ENCODE results near the gene DLG5. TPM values are rescaled to one million over a fixed set of nuclear protein-coding genes. Genes with fewer than 3 reads are reported as not detected.
A peak's percentile ranks its signal among the peaks of the same experiment; 100 is the strongest.

The DLG5 gene
- polyA plus RNA-seq, 1 of the 3 experiments (the other 2 are of a cell fraction), result 31.3 TPM

DNA sequence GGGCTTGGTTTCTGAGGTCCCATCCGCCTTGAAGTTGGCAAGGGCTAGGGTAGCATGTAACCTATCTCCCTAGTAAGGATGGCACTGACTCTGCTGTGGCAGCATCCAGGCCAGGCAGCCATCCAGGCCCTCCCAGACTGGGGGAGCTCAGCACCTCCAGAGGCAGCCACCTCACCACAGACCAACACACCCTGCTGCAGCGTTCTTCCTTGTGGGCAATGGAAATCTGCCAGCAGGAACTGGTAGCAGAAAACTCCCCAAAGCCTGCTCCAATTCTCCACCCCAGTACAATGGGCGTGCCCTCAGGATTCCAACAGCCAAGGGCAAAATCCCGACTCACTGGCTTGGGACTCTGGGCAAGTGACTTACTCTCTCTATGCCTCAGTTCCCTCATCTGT lies 27.5 kb downstream of the DLG5 start:
- no peak for TF ChIP-seq FOXM1 (IDR thresholded peaks at IDR 0.05; ENCODE audit: low read depth)
- peak; percentile 55; the same call in 1 of the 2 replicates for TF ChIP-seq NFIC (IDR thresholded peaks at IDR 0.05; ENCODE audit: borderline replicate concordance)
- 0 out of 2 replicates have a peak, but pooled peaks have one; percentile 22 for TF ChIP-seq POLR2AphosphoS5 (IDR thresholded peaks at IDR 0.05; ENCODE audit: low read depth, low read length)
- 0 out of 2 replicates have a peak overlapping the region, but pooled peaks have one; percentile 6 for H3K4me2 ChIP-seq
- peaks cover 100% of the 10 kb centered on the region for H3K79me2 ChIP-seq (ENCODE audit: insufficient read depth)
- no peaks in the 10 kb centered on the region for H3K9me3 ChIP-seq
- H3K9ac ChIP-seq, result no peak overlapping the region
- CTCF ChIA-PET, result interaction anchor here (0.9 to 1.1 kb wide), 2 partner anchors 14 to 23 kb away, joined by 3 read pairs; no protein-coding TSS in a partner anchor
- DNase-seq, result no peak
- no peaks in the 10 kb centered on the region for H3K36me3 ChIP-seq (replicated peaks in 1 of 2; ENCODE audit: control insufficient read depth in 1 of 2, insufficient read depth in 2 of 2, low read length in 1 of 2)
- H4K20me1 ChIP-seq (ENCODE audit: insufficient read depth), result peaks cover 75% of the 10 kb centered on the region
- H3K9me2 ChIP-seq, result no peaks in the 10 kb centered on the region
- H3K27ac ChIP-seq (ENCODE audit: low read depth in 2 of 2, low read length in 1 of 2), result peak overlapping the region in 1 of 2 experiments; percentile 86; a peak in 2 of 4 replicates
- no peaks in the 10 kb centered on the region for H3F3A ChIP-seq (replicated peaks; ENCODE audit: insufficient read depth)
- H3K4me3 ChIP-seq (ENCODE audit: low read depth in 2 of 2, low read length in 1 of 2), result no peak overlapping the region
- POLR2A ChIA-PET, result no interaction called here
- no peaks in the 10 kb centered on the region for H3K27me3 ChIP-seq (ENCODE audit: insufficient read depth)
- H2AFZ ChIP-seq (ENCODE audit: low read depth), result no peak overlapping the region
- WGBS (ENCODE audit: low lambda C conversion rate), result 63% methylated on average over 2 of the region's 4 CpGs
- H3K4me1 ChIP-seq (ENCODE audit: control insufficient read depth in 1 of 2, insufficient read depth in 2 of 2, low read depth in 1 of 2, low read length in 1 of 2), result peaks cover 7 to 45% of the 10 kb centered on the region in 2 experiments; a peak in 3 of 4 replicates

- DNase-seq, result peak; percentile 57
- POLR2A ChIA-PET, result no interaction called here
Measured at GRCh38 chr10:77898323-77899079, 28.1 kb downstream of the DLG5 start.

DNA sequence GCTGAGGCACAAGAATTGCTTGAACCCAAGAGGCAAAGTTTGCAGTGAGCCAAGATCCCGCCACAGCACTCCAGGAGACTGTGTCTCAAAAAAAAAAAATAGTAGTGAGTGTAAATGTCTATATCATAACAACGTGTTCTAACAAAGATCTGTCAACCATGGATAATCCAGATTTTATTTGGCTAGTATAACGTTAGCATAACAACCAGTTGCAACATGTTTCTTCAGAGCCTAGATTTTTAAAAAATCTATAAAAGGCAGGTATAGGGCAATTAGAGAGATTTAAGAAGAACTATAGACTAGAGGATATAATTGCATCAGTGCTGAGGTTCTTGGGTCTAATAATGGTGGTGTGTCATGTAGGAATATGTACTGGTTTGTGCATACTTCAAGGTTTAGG lies 30.5 kb downstream of the DLG5 start:
- Histone ChIP-seq H2AFZ (ENCODE audit: low read depth) (no peak overlapping the region), H3K4me1 (ENCODE audit: control insufficient read depth in 1 of 2, insufficient read depth in 2 of 2, low read depth in 1 of 2, low read length in 1 of 2) (peaks cover 7 to 67% of the 10 kb centered on the region in 2 experiments; a peak in 3 of 4 replicates), H3K27me3 (ENCODE audit: insufficient read depth) (no peaks in the 10 kb centered on the region), H3K4me3 (ENCODE audit: low read depth in 2 of 2, low read length in 1 of 2) (no peak overlapping the region), H3K4me2 (no peak overlapping the region), H3K36me3 (replicated peaks in 1 of 2; ENCODE audit: control insufficient read depth in 1 of 2, insufficient read depth in 2 of 2, low read length in 1 of 2) (no peaks in the 10 kb centered on the region), H3F3A (replicated peaks; ENCODE audit: insufficient read depth) (no peaks in the 10 kb centered on the region), H4K20me1 (ENCODE audit: insufficient read depth) (peaks cover 89% of the 10 kb centered on the region), H3K9ac (no peak overlapping the region), H3K79me2 (ENCODE audit: insufficient read depth) (peaks cover 100% of the 10 kb centered on the region), H3K27ac (ENCODE audit: low read depth in 2 of 2, low read length in 1 of 2) (no peak overlapping the region; a peak in 1 of 4 replicates), H3K9me2 (no peaks in the 10 kb centered on the region), H3K9me3 (no peaks in the 10 kb centered on the region)
- DNase-seq, result no peak
- 88% methylated on average over 3 of the region's 3 CpGs for WGBS (ENCODE audit: low lambda C conversion rate)
- ChIA-PET CTCF (interaction anchor here (1.0 kb wide), 1 partner anchor 24 kb away, joined by 3 read pairs; no protein-coding TSS in a partner anchor), POLR2A (no interaction called here)
- no peak for TF ChIP-seq MAX (IDR thresholded peaks at IDR 0.05; ENCODE audit: low read depth)
- TF ChIP-seq, protein P1, sequence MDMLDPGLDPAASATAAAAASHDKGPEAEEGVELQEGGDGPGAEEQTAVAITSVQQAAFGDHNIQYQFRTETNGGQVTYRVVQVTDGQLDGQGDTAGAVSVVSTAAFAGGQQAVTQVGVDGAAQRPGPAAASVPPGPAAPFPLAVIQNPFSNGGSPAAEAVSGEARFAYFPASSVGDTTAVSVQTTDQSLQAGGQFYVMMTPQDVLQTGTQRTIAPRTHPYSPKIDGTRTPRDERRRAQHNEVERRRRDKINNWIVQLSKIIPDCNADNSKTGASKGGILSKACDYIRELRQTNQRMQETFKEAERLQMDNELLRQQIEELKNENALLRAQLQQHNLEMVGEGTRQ (IDR thresholded peaks at IDR 0.05; ENCODE audit: borderline replicate concordance, low read depth, low read length), result no peak
- TF ChIP-seq MXI1 (IDR thresholded peaks at IDR 0.05; ENCODE audit: low read depth, low read length), result no peak
- TF ChIP-seq SIN3A (IDR thresholded peaks at IDR 0.05; ENCODE audit: borderline replicate concordance, low read depth, low read length), result no peak

More at GRCh38 chr10:77898323-77899079, 28.1 kb downstream of the DLG5 start:
- Histone ChIP-seq H3F3A (replicated peaks; ENCODE audit: insufficient read depth) (no peaks in the 10 kb centered on the region), H2AFZ (ENCODE audit: low read depth) (no peak overlapping the region), H3K9ac (no peak overlapping the region), H3K9me2 (no peaks in the 10 kb centered on the region), H3K27me3 (ENCODE audit: insufficient read depth) (no peaks in the 10 kb centered on the region), H3K4me1 (ENCODE audit: control insufficient read depth in 1 of 2, insufficient read depth in 2 of 2, low read depth in 1 of 2, low read length in 1 of 2) (peaks cover 7 to 51% of the 10 kb centered on the region in 2 experiments; a peak in 3 of 4 replicates), H3K79me2 (ENCODE audit: insufficient read depth) (peaks cover 100% of the 10 kb centered on the region), H3K9me3 (no peaks in the 10 kb centered on the region), H3K27ac (ENCODE audit: low read depth in 2 of 2, low read length in 1 of 2) (peak overlapping the region in 1 of 2 experiments; percentile 86; a peak in 2 of 4 replicates), H4K20me1 (ENCODE audit: insufficient read depth) (peaks cover 81% of the 10 kb centered on the region), H3K4me2 (0 out of 2 replicates have a peak overlapping the region, but pooled peaks have one; percentile 6), H3K4me3 (ENCODE audit: low read depth in 2 of 2, low read length in 1 of 2) (no peak overlapping the region), H3K36me3 (replicated peaks in 1 of 2; ENCODE audit: control insufficient read depth in 1 of 2, insufficient read depth in 2 of 2, low read length in 1 of 2) (no peaks in the 10 kb centered on the region)
- TF ChIP-seq MXI1 (IDR thresholded peaks at IDR 0.05; ENCODE audit: low read depth, low read length) (no peak), SMC3 (IDR thresholded peaks at IDR 0.05; ENCODE audit: low read depth, low read length) (no peak), TCF12 (IDR thresholded peaks at IDR 0.05) (no peak), GATA2 (CRISPR knock-in tag; IDR thresholded peaks at IDR 0.05) (0 out of 2 replicates have a peak, but pooled peaks have one; percentile 7), NFIC (IDR thresholded peaks at IDR 0.05; ENCODE audit: borderline replicate concordance) (0 out of 2 replicates have a peak, but pooled peaks have one; percentile 5), YY1 (IDR thresholded peaks at IDR 0.05; ENCODE audit: low read depth) (no peak)
- WGBS (ENCODE audit: low lambda C conversion rate), result 86% methylated on average over 9 of the region's 19 CpGs
- CTCF ChIA-PET, result interaction anchor here (0.9 to 1.1 kb wide), 2 partner anchors 13 to 24 kb away, joined by 3 read pairs; no protein-coding TSS in a partner anchor
